Measurements from ENCODE around the gene OSBPL3.

DNA sequence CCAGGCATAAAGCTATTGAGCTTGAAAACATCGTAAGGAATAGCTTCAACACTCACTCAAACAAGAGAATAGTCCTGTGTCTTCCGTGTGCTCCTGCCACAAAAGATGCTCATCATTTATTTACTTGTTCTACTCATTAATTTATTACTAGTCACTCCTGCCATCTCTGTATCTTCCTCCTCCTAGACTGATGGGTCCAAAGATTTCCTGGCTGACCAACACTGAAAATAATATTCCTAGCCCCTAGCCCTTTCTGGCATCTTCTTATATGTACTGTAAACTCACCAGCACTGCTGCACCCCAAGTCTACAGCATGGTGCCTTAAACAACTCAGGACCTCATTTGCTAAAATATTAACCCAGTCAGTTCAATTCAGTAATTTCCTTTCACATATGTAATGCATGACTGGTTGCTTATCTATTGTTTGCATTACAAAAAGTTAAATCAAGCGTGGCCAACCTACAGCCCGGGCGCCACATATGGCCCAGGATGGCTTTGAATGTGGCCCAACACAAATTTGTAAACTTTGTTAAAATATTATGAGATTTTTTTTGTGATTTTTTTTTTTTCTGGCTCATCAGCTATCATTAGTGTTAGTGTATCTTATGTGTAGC lies 136.1 kb downstream of the OSBPL3 start:
- TF ChIP-seq, protein P1, sequence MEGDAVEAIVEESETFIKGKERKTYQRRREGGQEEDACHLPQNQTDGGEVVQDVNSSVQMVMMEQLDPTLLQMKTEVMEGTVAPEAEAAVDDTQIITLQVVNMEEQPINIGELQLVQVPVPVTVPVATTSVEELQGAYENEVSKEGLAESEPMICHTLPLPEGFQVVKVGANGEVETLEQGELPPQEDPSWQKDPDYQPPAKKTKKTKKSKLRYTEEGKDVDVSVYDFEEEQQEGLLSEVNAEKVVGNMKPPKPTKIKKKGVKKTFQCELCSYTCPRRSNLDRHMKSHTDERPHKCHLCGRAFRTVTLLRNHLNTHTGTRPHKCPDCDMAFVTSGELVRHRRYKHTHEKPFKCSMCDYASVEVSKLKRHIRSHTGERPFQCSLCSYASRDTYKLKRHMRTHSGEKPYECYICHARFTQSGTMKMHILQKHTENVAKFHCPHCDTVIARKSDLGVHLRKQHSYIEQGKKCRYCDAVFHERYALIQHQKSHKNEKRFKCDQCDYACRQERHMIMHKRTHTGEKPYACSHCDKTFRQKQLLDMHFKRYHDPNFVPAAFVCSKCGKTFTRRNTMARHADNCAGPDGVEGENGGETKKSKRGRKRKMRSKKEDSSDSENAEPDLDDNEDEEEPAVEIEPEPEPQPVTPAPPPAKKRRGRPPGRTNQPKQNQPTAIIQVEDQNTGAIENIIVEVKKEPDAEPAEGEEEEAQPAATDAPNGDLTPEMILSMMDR (IDR thresholded peaks at IDR 0.05): no peak
- TF ChIP-seq POLR2AphosphoS5 (IDR thresholded peaks at IDR 0.05; ENCODE audit: insufficient read depth in 1 of 2, low read depth in 1 of 2): no peak
